Activated naive CD8-positive, alpha-beta T cell treated with anti-CD3 and anti-CD28 coated beads, Interleukin-2, amount 50 U/mL, for 24 hours (primary cell): Measurements from ENCODE around the gene OSTC.
"Not testable (repeated sequence)": the region's sequence is repeated elsewhere in the genome, so short reads cannot be mapped to it uniquely, and the experiment has no call there.

ENCODE experiments used
- ATAC-seq: fragments of 150-1000 bp; cut with Tn5 transposase; one replicate; pipeline ENCODE4 v1.10.0; 2021
- DNase-seq: peaks from one replicate; pipeline ENCODE4 v3.0.0; 2021
- H3K27ac Mint-ChIP-seq: one replicate; pipeline ENCODE4 v1.8.0; 2021; ENCODE audit warnings: mild to moderate bottlenecking, mixed read lengths
- H3K27me3 Mint-ChIP-seq: one replicate; pipeline ENCODE4 v1.8.0; 2021; ENCODE audit warnings: mixed read lengths
- H3K36me3 Mint-ChIP-seq: one replicate; pipeline ENCODE4 v1.8.0; 2021; ENCODE audit warnings: low read depth, mixed read lengths
- H3K4me1 Mint-ChIP-seq: one replicate; pipeline ENCODE4 v1.8.0; 2021; ENCODE audit warnings: mixed read lengths
- H3K4me3 Mint-ChIP-seq: one replicate; pipeline ENCODE4 v1.8.0; 2021; ENCODE audit warnings: mild to moderate bottlenecking, moderate library complexity, mixed read lengths
- H3K9me3 Mint-ChIP-seq: one replicate; pipeline ENCODE4 v1.8.0; 2021; ENCODE audit warnings: mixed read lengths

Gene OSTC

DNA sequence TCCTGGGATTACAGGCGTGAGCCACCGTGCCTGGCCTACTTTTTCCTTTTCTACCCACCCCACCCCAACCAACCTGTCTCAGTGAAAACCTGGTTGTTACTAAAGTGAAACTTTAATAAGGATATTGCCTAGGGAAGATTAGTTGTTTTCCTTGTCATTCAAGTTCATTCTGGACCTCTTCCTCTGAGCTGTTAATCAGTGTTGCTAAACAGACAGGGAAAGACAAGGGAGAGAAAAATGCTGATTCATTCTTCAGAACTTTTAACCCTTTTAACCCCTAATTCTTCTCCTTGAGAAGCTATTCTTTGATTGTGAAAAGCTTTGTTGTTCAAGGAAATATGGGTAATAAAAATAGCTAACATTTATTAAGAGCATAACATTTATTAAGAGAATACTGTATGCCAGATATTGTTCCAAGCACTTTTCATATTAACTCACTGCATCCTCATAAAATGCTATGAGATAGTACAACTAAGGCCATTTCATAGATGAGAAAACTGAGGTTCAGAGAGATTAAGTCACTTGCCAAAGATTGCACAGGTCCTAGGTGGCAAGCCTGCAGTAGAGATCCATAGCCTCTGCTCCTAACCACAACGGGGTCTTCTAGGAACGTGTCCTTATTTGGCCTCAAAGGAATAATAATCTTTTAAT, 34.8 kb downstream of the OSTC start:
- H3K36me3 Mint-ChIP-seq: no peaks in the 10 kb centered on the region
- ATAC-seq (no peak), DNase-seq (no peak)
- H3K4me3 Mint-ChIP-seq: no peak overlapping the region
- H3K4me1 Mint-ChIP-seq: no peaks in the 10 kb centered on the region
- H3K27me3 Mint-ChIP-seq: no peaks in the 10 kb centered on the region
- no peak overlapping the region for H3K27ac Mint-ChIP-seq
- no peaks in the 10 kb centered on the region for H3K9me3 Mint-ChIP-seq

DNA sequence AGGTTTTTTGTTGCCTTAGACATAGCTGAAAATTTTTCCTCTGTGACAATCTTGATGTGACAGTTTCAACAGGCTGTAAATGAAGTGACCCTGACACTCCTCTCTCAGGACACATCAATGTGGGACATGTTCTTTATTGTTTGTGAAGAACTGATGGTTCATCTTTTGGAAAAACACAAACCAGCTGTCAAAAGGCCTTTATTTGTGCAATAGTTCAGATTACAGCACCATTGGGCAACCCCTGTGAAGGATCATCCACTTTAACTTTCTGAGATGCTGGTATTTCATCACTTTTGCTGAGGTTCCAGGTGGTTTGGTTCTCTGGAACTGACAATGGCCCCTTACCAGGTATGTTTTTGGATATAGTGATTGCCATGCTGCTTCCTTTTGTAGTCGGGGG, 40.3 kb downstream of the OSTC start:
- Mint-ChIP-seq H3K4me1 (no peaks in the 10 kb centered on the region), H3K9me3 (no peaks in the 10 kb centered on the region), H3K36me3 (no peaks in the 10 kb centered on the region), H3K27ac (no peak overlapping the region), H3K4me3 (no peak overlapping the region), H3K27me3 (no peaks in the 10 kb centered on the region)
- ATAC-seq (no peak), DNase-seq (no peak)

DNA sequence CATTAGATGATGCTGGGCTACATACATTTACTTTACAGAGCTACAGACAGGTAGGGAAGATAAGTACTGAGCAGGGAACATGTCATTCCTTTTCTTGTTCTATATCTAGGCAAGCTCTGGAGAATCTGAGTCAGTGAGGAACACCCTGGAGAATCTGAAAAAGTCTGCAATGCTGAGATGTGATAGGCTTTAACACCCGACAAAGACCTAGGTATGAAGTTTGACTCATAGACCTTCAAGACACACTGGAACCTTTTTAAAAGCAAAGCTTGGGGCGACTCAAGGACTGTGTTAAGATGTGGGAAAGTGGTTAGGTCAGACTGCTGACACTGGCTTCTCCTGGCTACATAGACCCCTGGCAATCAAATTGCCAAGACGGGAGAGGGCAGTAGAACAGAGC, 42.8 kb downstream of the OSTC start:
- Mint-ChIP-seq H3K27ac (no peak overlapping the region), H3K4me1 (no peaks in the 10 kb centered on the region), H3K36me3 (no peaks in the 10 kb centered on the region), H3K4me3 (no peak overlapping the region), H3K27me3 (no peaks in the 10 kb centered on the region), H3K9me3 (no peaks in the 10 kb centered on the region)
- ATAC-seq (peak; percentile 68), DNase-seq (no peak)

DNA sequence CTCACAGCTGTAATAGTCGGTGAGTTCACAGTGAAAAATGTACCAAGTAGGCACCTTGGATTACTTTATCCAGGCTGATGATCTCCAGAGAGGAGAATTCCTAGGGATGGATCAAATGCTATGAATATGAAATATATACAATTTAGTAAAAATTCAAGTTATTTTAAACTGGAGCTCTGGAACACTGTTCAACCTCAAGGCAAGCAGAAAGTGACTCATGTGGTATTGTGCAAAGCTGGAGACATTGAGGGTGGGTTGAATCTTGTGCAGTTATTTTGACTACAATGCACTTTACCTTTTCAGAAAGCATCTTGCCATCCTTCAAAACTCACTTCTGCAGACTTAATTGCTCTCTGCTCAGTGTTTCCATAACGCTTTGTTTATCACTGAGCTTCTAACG, 43.4 kb downstream of the OSTC start:
- ATAC-seq (no peak), DNase-seq (no peak)
- H3K9me3 Mint-ChIP-seq: no peaks in the 10 kb centered on the region
- no peak overlapping the region for H3K4me3 Mint-ChIP-seq
- no peaks in the 10 kb centered on the region for H3K36me3 Mint-ChIP-seq
- H3K4me1 Mint-ChIP-seq: no peaks in the 10 kb centered on the region
- no peak overlapping the region for H3K27ac Mint-ChIP-seq
- H3K27me3 Mint-ChIP-seq: peaks cover 2% of the 10 kb centered on the region

DNA sequence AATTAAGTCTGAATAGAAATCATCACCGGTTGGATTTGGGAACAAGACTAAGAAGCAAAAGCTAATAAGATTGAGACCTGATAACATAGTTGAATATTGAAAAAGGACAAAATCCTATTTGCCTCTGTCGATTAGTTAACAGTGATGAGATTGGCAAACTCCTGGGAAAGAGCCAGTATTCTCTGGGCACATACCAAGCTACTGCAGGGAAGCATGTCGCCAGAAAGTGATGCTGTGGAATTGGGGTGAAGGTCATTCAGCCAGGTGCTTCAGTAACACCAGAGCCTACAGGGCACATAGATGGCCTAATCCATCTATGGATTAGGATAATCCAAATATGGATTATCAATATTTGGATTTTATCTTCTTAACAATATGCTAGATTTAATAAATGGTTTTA, 44.0 kb downstream of the OSTC start:
- H3K9me3 Mint-ChIP-seq: no peaks in the 10 kb centered on the region
- no peaks in the 10 kb centered on the region for H3K36me3 Mint-ChIP-seq
- H3K4me1 Mint-ChIP-seq: no peaks in the 10 kb centered on the region
- H3K4me3 Mint-ChIP-seq: no peak overlapping the region
- ATAC-seq (no peak), DNase-seq (no peak)
- no peak overlapping the region for H3K27ac Mint-ChIP-seq
- peaks cover 2% of the 10 kb centered on the region for H3K27me3 Mint-ChIP-seq

DNA sequence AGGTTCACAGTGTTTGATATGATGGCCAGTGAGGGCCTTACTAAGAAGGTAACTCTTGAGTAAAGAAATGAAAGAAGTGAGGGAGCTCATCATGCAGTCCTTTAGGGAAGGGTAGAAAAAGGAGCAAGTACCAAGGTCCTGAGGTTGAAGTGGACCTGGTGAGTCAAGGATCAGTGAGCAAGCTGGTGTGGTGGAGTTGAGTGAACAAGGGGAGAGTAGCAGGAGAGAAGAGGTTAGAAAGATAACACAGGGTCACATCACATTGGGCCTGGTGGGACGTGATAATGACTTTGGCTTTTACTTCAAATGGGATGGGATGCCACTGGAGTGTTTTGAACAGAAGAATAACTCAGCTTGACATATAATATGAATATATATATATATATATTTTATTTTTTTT, 44.7 kb downstream of the OSTC start:
- no peak overlapping the region for H3K4me3 Mint-ChIP-seq
- no peak for DNase-seq

DNA sequence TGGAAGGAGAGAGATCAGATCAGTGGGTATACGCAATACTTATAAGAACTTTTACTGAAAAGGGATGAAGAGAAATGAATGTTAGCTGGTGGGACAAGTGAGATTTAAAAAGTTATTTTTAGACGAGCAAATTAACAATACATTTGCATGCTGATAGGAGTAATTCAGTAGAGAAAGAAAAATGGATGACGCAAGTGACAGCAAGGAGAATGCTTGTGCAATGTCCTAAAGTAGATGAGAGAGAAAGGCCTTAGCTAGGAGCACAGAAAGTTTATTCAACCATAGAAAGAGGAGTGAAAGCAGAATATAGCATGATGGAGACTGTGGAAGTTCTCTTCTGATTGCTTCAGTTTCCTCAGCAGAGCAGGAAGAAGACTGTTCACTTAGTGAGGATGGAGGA, 45.8 kb downstream of the OSTC start:
- H3K27me3 Mint-ChIP-seq: peaks cover 2% of the 10 kb centered on the region

More for the DNA sequence above, 44.7 kb downstream of the OSTC start:
- Mint-ChIP-seq H3K9me3 (no peaks in the 10 kb centered on the region), H3K27me3 (peaks cover 2% of the 10 kb centered on the region), H3K4me1 (no peaks in the 10 kb centered on the region), H3K27ac (no peak overlapping the region), H3K36me3 (no peaks in the 10 kb centered on the region)
- ATAC-seq: no peak

DNA sequence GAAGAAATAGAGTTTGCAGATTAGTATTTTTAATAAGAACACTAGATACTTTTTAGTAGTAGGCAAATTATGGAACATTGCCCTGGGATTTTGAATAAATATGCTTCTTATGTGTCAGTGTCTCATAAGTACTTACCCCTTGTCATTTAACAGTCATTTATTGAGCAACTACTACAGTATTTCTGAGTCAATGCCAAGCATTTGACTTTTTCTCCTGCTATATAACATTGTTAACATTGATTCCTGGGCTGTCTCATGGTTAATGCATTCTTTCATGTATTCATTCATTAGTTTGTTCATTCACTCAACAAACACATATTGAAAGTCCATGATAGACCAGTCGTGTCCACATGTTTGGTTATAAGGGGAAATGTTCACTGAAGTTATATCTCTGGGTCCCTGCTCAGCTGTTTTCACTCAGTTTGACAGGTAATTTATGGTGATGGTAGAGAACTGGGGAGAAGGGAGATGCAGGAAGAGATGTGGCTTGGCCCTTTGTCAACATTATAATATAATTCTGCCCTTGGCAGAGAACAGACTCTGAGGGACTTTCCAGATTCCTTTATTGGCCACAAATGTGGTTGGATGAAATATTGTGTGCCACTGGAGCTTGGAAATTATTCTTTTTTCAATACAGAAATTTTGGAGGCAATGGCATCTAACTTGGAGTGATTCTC, 49.8 kb downstream of the OSTC start:
- Mint-ChIP-seq H3K27ac (no peak overlapping the region), H3K4me1 (peaks cover 15% of the 10 kb centered on the region), H3K36me3 (no peaks in the 10 kb centered on the region), H3K27me3 (peaks cover 2% of the 10 kb centered on the region), H3K9me3 (no peaks in the 10 kb centered on the region), H3K4me3 (no peak overlapping the region)
- no peak for ATAC-seq
- DNase-seq: no peak

More for the DNA sequence above, 45.8 kb downstream of the OSTC start:
- H3K9me3 Mint-ChIP-seq: no peaks in the 10 kb centered on the region
- ATAC-seq (no peak), DNase-seq (no peak)
- no peak overlapping the region for H3K4me3 Mint-ChIP-seq
- no peak overlapping the region for H3K27ac Mint-ChIP-seq
- no peaks in the 10 kb centered on the region for H3K36me3 Mint-ChIP-seq
- H3K4me1 Mint-ChIP-seq: no peaks in the 10 kb centered on the region

DNA sequence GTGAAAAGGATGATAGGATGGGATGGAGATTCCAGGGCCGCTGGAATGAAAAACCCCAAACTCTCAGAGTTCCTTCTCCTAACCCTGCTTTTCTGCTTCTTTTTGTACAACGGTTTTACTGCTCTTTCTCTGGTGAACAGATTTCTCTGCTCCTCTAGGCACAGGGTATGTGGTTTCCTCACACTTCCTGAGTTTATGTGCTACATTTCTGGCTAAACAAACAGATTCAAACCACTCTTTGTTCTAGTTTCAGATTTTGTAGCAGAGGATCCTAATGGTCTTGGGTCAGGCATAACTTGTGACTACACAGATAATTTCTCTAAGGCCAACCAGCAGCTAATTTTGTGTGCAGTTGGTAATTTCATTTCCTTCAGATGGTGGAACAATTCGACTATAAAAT, 52.6 kb downstream of the OSTC start:
- no peak for DNase-seq
- no peak for ATAC-seq
- H3K36me3 Mint-ChIP-seq: no peaks in the 10 kb centered on the region
- H3K9me3 Mint-ChIP-seq: no peaks in the 10 kb centered on the region
- peaks cover 15% of the 10 kb centered on the region for H3K4me1 Mint-ChIP-seq
- peaks cover 2% of the 10 kb centered on the region for H3K27me3 Mint-ChIP-seq
- no peak overlapping the region for H3K27ac Mint-ChIP-seq
- no peak overlapping the region for H3K4me3 Mint-ChIP-seq

DNA sequence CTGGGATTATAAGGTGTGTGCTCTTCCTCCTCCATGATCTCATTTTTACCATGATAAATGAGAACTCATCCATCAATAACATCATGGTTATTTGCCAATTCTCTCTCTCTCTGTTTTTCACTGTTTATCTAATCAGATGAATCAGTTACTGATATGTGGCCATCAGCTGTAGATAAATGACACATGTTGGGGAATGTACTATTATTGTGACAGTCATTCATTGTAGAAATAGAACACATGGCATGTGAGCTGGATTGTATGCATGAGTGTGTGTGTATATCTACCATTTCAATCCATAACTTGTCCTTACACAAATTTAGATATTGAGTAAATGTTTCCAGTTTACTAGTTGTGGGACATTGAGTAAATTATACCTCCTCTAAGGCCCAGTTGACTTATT, 53.0 kb downstream of the OSTC start:
- Mint-ChIP-seq H3K4me3 (no peak overlapping the region), H3K4me1 (peaks cover 15% of the 10 kb centered on the region), H3K27ac (no peak overlapping the region), H3K36me3 (no peaks in the 10 kb centered on the region), H3K9me3 (no peaks in the 10 kb centered on the region), H3K27me3 (peaks cover 1% of the 10 kb centered on the region)
- no peak for DNase-seq
- ATAC-seq: no peak

DNA sequence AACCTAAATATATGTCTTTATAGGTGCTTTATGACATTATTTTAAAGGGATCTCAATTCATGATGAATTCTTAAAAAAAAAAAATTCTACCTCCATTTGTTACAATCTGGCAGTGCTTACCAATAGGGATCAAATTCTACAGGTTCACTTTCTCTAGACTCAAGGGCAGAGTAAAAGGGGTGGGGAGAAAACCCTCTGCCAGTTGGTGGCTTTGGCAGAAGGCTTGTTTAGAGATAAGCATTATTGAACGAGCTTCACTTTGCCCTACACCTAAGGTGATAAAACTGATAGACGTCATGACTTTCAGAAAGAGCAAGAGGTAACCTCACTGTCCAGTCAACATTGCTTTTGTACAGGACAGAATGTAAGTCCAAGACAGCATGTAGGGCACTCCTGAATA, 53.6 kb downstream of the OSTC start:
- Mint-ChIP-seq H3K27ac (no peak overlapping the region), H3K27me3 (no peaks in the 10 kb centered on the region), H3K36me3 (no peaks in the 10 kb centered on the region), H3K9me3 (no peaks in the 10 kb centered on the region), H3K4me1 (peaks cover 15% of the 10 kb centered on the region), H3K4me3 (no peak overlapping the region)
- DNase-seq: no peak
- ATAC-seq: no peak

DNA sequence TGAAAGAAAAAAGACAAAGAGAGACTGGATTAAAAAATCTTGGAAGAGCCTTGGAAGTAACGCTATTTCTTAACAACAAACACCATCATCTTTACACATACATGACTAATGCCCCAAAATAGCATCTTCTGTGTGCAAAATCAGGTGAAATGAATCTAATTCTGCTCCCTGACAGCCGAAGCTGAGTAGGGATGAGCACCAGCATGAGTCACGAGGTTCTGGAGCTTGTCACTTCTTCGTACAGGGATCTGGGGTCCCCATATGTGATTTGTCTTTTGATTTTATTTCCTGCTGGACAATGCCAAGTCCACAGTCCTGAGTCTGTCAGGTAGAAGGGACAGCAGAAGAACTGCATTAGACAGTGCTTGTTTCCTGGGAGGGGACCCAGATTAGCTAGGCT, 55.9 kb downstream of the OSTC start:
- H3K4me1 Mint-ChIP-seq: peaks cover 15% of the 10 kb centered on the region
- no peaks in the 10 kb centered on the region for H3K36me3 Mint-ChIP-seq
- H3K27ac Mint-ChIP-seq: no peak overlapping the region
- no peaks in the 10 kb centered on the region for H3K9me3 Mint-ChIP-seq
- DNase-seq (no peak), ATAC-seq (no peak)
- no peak overlapping the region for H3K4me3 Mint-ChIP-seq
- H3K27me3 Mint-ChIP-seq: no peaks in the 10 kb centered on the region

DNA sequence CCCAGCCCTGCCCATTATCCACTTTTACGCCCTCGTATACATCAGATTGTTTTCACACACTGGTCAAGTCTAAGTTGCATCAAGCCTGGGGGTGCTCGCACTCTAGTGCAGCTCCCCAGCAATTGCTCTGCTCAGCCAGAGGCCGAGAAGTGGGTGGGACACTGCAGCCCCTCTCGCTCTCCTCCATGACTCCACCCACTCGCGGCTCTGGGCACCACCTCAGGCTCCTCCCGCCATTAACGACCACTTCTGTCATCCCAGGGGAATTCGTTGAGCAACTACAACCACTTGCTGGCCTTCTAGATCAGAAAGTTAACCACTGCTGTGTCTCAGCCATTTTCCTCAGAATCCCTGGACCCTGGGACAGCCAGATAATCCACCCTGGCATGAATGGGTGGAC, 58.8 kb downstream of the OSTC start:
- H3K4me1 Mint-ChIP-seq: no peaks in the 10 kb centered on the region
- H3K9me3 Mint-ChIP-seq: no peaks in the 10 kb centered on the region
- DNase-seq (no peak), ATAC-seq (no peak)
- H3K4me3 Mint-ChIP-seq: no peak overlapping the region
- H3K27ac Mint-ChIP-seq: no peak overlapping the region
- no peaks in the 10 kb centered on the region for H3K27me3 Mint-ChIP-seq
- no peaks in the 10 kb centered on the region for H3K36me3 Mint-ChIP-seq

DNA sequence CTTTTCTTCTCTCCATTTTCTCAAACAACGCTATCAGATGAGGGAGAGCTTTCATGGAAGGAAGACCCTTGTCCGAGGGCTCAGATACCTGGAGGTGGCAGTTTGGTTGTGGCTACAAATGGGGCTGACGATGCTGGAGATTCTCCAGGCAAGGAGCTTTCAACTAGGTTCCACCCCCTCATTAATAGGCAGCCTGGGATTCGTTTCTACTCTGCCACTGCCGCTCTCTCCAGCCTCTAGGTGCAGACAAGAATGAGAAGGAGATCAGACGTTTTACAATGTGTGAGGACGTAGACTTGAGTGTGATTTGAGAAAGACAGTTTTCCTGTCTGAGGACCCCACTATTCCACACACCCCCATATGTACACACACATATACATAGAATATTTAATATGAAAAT, 59.3 kb downstream of the OSTC start:
- Mint-ChIP-seq H3K9me3 (no peaks in the 10 kb centered on the region), H3K4me1 (no peaks in the 10 kb centered on the region), H3K27me3 (no peaks in the 10 kb centered on the region), H3K27ac (no peak overlapping the region), H3K4me3 (no peak overlapping the region), H3K36me3 (no peaks in the 10 kb centered on the region)
- DNase-seq (no peak), ATAC-seq (no peak)

DNA sequence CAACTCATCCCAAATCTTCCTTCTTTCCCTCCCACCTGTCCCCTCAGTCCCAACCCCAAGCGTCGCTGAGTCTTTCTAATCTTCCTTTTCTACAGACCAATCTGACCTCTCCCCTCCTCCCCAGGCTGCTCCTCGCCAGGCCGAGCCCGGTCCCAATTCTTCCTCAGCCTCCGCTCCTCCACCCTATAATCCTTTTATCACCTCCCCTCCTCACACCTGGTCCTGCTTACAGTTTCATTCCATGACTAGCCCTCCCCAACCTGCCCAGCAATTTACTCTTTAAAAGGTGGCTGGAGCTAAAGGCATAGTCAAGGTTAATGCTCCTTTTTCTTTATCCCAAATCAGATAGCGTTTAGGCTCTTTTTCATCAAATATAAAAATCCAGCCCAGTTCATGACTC, 60.2 kb downstream of the OSTC start:
- ATAC-seq, H3K9me3 Mint-ChIP-seq, H3K27me3 Mint-ChIP-seq, H3K36me3 Mint-ChIP-seq, DNase-seq, H3K4me3 Mint-ChIP-seq, H3K27ac Mint-ChIP-seq, H3K4me1 Mint-ChIP-seq: not testable (repeated sequence)

DNA sequence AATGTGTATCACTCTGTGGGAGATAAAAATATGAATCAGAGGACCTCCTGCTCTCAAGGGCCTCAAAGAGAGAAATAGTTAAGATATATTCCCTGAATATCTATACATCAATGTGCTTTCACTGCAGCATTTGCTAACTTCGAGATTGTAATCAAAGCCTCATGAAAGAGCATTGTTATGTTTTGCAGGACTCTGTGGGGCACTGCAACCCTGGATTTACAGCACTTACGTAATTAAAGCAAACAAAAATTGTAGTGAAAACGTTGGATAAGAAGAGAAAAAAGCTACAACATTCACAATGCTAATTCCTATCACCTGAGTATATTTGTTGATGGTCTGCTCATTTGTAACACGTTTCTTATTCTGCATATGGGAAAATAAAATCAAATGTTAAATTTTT, 64.5 kb downstream of the OSTC start:
- Mint-ChIP-seq H3K27me3 (no peaks in the 10 kb centered on the region), H3K36me3 (no peaks in the 10 kb centered on the region), H3K9me3 (no peaks in the 10 kb centered on the region), H3K4me1 (no peaks in the 10 kb centered on the region), H3K27ac (no peak overlapping the region), H3K4me3 (no peak overlapping the region)
- DNase-seq (no peak), ATAC-seq (no peak)
